ENCODE measurements around the gene RPL13A.

RPL13A gene

GRCh38 chr19:49502866-49503581, 15.6 kb downstream of the RPL13A start:
- peak in 3 of 56 donors; percentile 5 to 31 (median 31) for DNase-seq

GRCh38 chr19:49503582-49503962, 16.2 kb downstream of the RPL13A start:
- DNase-seq: no peak

GRCh38 chr19:49506575-49507105, 19.2 kb downstream of the RPL13A start:
- peak in 16 of 56 donors; percentile 3 to 44 (median 12) for DNase-seq

GRCh38 chr19:49507803-49508494, 20.5 kb downstream of the RPL13A start:
- no peak for DNase-seq

GRCh38 chr19:49512970-49513745, 25.8 kb downstream of the RPL13A start:
- DNase-seq: peak in 9 of 56 donors; percentile 10 to 35 (median 24)

- peak in 1 of 56 donors; percentile 9 for DNase-seq
These were observed 26.3 kb downstream of the RPL13A start for GRCh38 chr19:49513746-49514118.

- DNase-seq: no peak
These were observed 26.7 kb downstream of the RPL13A start for GRCh38 chr19:49514151-49514550.

GRCh38 chr19:49515767-49516166, 28.4 kb downstream of the RPL13A start:
- DNase-seq: peak in 19 of 56 donors; percentile 4 to 56 (median 19)

- no peak for DNase-seq
These were observed 30.6 kb downstream of the RPL13A start for GRCh38 chr19:49518033-49518432.

GRCh38 chr19:49520705-49521319, 33.4 kb downstream of the RPL13A start:
- DNase-seq: peak in 16 of 56 donors; percentile 7 to 55 (median 34)

- DNase-seq: no peak
These were observed 37.5 kb downstream of the RPL13A start for GRCh38 chr19:49524812-49525455.

- DNase-seq: peak in 2 of 56 donors; percentile 48 to 69
These were observed 40.9 kb downstream of the RPL13A start for GRCh38 chr19:49528211-49528771.

GRCh38 chr19:49530708-49531107, 43.3 kb downstream of the RPL13A start:
- no peak for DNase-seq

- DNase-seq: peak in 36 of 56 donors; percentile 11 to 85 (median 62)
These were observed 46.4 kb downstream of the RPL13A start for GRCh38 chr19:49533551-49534488.

GRCh38 chr19:49534632-49535385, 47.4 kb downstream of the RPL13A start:
- DNase-seq: no peak

- no peak for DNase-seq
These were observed 49.6 kb downstream of the RPL13A start for GRCh38 chr19:49536921-49537462.

- DNase-seq: no peak
These were observed 51.2 kb downstream of the RPL13A start for GRCh38 chr19:49538643-49539042.
